DND-41 (cell line): Measurements from ENCODE around the gene CTNNA1.

ENCODE experiments used
- ATAC-seq: fragments of 200-7000 bp; cut with Tn5 transposase; 3 replicates; pipeline ENCODE4 v1.9.1; 2021; ENCODE audit warnings: low read depth; ENCODE audit not compliant: insufficient read depth
- DNase-seq: peaks from one replicate; pipeline ENCODE4 v3.0.0-alpha.2; 2020
- H2AFZ ChIP-seq: 2 replicates; pipeline ENCODE4 v1.6.0; 2012; ENCODE audit warnings: low read depth, low read length
- H3K27ac ChIP-seq: 2 replicates; pipeline ENCODE4 v1.5.1; 2012; ENCODE audit warnings: low read length, inconsistent platforms
- H3K27me3 ChIP-seq: fragments of 200-600 bp; sonication (generic); 2 replicates; pipeline ENCODE4 v1.6.0; 2012; ENCODE audit warnings: low read length, mild to moderate bottlenecking, inconsistent platforms; ENCODE audit not compliant: insufficient read depth, poor library complexity
- H3K36me3 ChIP-seq: 2 replicates; pipeline ENCODE4 v1.5.1; 2012; ENCODE audit warnings: low read length, inconsistent platforms; ENCODE audit not compliant: insufficient read depth
- H3K4me1 ChIP-seq: 2 replicates; pipeline ENCODE4 v1.5.1; 2012; ENCODE audit warnings: mild to moderate bottlenecking, low read length; ENCODE audit not compliant: insufficient read depth
- H3K4me2 ChIP-seq: 2 replicates; pipeline ENCODE4 v1.6.0; 2012; ENCODE audit warnings: mild to moderate bottlenecking, moderate library complexity, low read length, inconsistent platforms; ENCODE audit not compliant: insufficient read depth
- H3K4me3 ChIP-seq, 2 experiments: fragments of 200-600 bp in 1 of 2; shearing (Covaris generic) in 1 of 2; 2 replicates each; pipeline ENCODE4 v1.5.1; 2012 to 2016; ENCODE audit warnings: inconsistent platforms in 2 of 2, low read length in 2 of 2, mild to moderate bottlenecking in 2 of 2, low read depth in 1 of 2, moderate library complexity in 1 of 2
- H3K79me2 ChIP-seq: 2 replicates; pipeline ENCODE4 v1.6.0; 2012; ENCODE audit warnings: low read length, inconsistent platforms; ENCODE audit not compliant: insufficient read depth
- H3K9ac ChIP-seq: 2 replicates; pipeline ENCODE4 v1.6.0; 2012; ENCODE audit warnings: low read depth, mild to moderate bottlenecking, inconsistent platforms, low read length, moderate library complexity
- H3K9me3 ChIP-seq: 2 replicates; pipeline ENCODE4 v1.5.1; 2012; ENCODE audit warnings: low read length, moderate library complexity, mild to moderate bottlenecking, inconsistent platforms; ENCODE audit not compliant: insufficient read depth, severe bottlenecking
- H4K20me1 ChIP-seq: 2 replicates; pipeline ENCODE4 v1.6.0; 2012; ENCODE audit warnings: low read length; ENCODE audit not compliant: insufficient read depth
- CTCF ChIP-seq: IDR thresholded peaks from 2 replicates; pipeline ENCODE4 v1.5.1; 2012; ENCODE audit warnings: borderline replicate concordance, low read length, moderate library complexity, mild to moderate bottlenecking; ENCODE audit not compliant: poor library complexity, severe bottlenecking; ENCODE audit errors: extremely low read depth
- EZH2 ChIP-seq: IDR thresholded peaks from 3 replicates; pipeline ENCODE4 v1.6.1; 2012; ENCODE audit warnings: borderline replicate concordance, low read depth, mild to moderate bottlenecking, moderate library complexity, low read length, inconsistent platforms; ENCODE audit not compliant: severe bottlenecking

CTNNA1 gene

GRCh38 chr5:138948471-138949222 lies 195.4 kb downstream of the CTNNA1 start:
- no peak for TF ChIP-seq EZH2
- no peak for TF ChIP-seq CTCF
- Histone ChIP-seq H3K79me2 (no peaks in the 10 kb centered on the region), H3K27ac (no peak overlapping the region), H2AFZ (no peak overlapping the region), H3K4me3 (no peak overlapping the region), H3K9ac (no peak overlapping the region), H3K36me3 (peaks cover 12% of the 10 kb centered on the region; the same call in 1 of the 2 replicates), H3K4me2 (no peak overlapping the region), H3K9me3 (no peaks in the 10 kb centered on the region), H3K4me1 (peaks cover 17% of the 10 kb centered on the region), H4K20me1 (no peaks in the 10 kb centered on the region; the same call in 1 of the 2 replicates), H3K27me3 (no peaks in the 10 kb centered on the region)
- DNase-seq (no peak), ATAC-seq (no peak)

GRCh38 chr5:138949223-138949574 lies 196.0 kb downstream of the CTNNA1 start:
- TF ChIP-seq EZH2 (no peak), CTCF (no peak)
- ATAC-seq (no peak), DNase-seq (no peak)
- peaks cover 12% of the 10 kb centered on the region; the same call in 1 of the 2 replicates for H3K36me3 ChIP-seq
- H4K20me1 ChIP-seq: no peaks in the 10 kb centered on the region; the same call in 1 of the 2 replicates
- no peak overlapping the region for H2AFZ ChIP-seq
- H3K27ac ChIP-seq: no peak overlapping the region; the same call in 1 of the 2 replicates
- no peaks in the 10 kb centered on the region for H3K9me3 ChIP-seq
- H3K27me3 ChIP-seq: no peaks in the 10 kb centered on the region
- no peak overlapping the region for H3K4me2 ChIP-seq
- H3K4me1 ChIP-seq: peaks cover 22% of the 10 kb centered on the region
- no peaks in the 10 kb centered on the region for H3K79me2 ChIP-seq
- no peak overlapping the region for H3K4me3 ChIP-seq
- no peak overlapping the region for H3K9ac ChIP-seq

- H4K20me1 ChIP-seq: no peaks in the 10 kb centered on the region; the same call in 1 of the 2 replicates
- H3K4me3 ChIP-seq: no peak overlapping the region
- H3K27me3 ChIP-seq: no peaks in the 10 kb centered on the region
- no peaks in the 10 kb centered on the region for H3K9me3 ChIP-seq
- ATAC-seq (no peak), DNase-seq (no peak)
- no peaks in the 10 kb centered on the region for H3K79me2 ChIP-seq
- H3K27ac ChIP-seq: no peak overlapping the region
- TF ChIP-seq EZH2: no peak
- no peak for TF ChIP-seq CTCF
- peaks cover 12% of the 10 kb centered on the region; the same call in 1 of the 2 replicates for H3K36me3 ChIP-seq
- no peak overlapping the region for H3K9ac ChIP-seq
- no peak overlapping the region for H2AFZ ChIP-seq
- no peak overlapping the region for H3K4me2 ChIP-seq
- H3K4me1 ChIP-seq: peaks cover 28% of the 10 kb centered on the region
Measured at GRCh38 chr5:138949988-138950387, 196.8 kb downstream of the CTNNA1 start.
